Hepatocyte (in vitro differentiated cells): ENCODE data around the gene CREB1. TPM values are rescaled to one million over a fixed set of nuclear protein-coding genes. Genes with fewer than 3 reads are reported as not detected.

Experiments used
- DNase-seq: peaks from one replicate; pipeline ENCODE4 v3.0.0-alpha.2; 2016; ENCODE audit warnings: low spot score
- H2AFZ ChIP-seq: fragments of 200-600 bp; sonication (generic); 2 replicates; pipeline ENCODE4 v1.6.0; 2016; ENCODE audit warnings: antibody characterized with exemption, mild to moderate bottlenecking
- H3K27ac ChIP-seq: fragments of 200-600 bp; sonication (generic); 2 replicates; pipeline ENCODE4 v1.5.1; 2016; ENCODE audit warnings: mild to moderate bottlenecking
- H3K27me3 ChIP-seq: fragments of 200-600 bp; sonication (generic); 2 replicates; pipeline ENCODE4 v1.6.1; 2016
- H3K36me3 ChIP-seq: fragments of 200-600 bp; sonication (generic); replicated peaks from 2 replicates; pipeline ENCODE4 v1.5.1; 2016; ENCODE audit warnings: low read depth; ENCODE audit not compliant: insufficient read depth
- H3K4me1 ChIP-seq: fragments of 200-600 bp; sonication (generic); 2 replicates; pipeline ENCODE4 v1.5.1; 2016; ENCODE audit warnings: mild to moderate bottlenecking, moderate library complexity; ENCODE audit not compliant: insufficient read depth
- H3K4me2 ChIP-seq: fragments of 200-600 bp; sonication (generic); 2 replicates; pipeline ENCODE4 v1.6.0; 2016
- H3K4me3 ChIP-seq: fragments of 200-600 bp; sonication (generic); 2 replicates; pipeline ENCODE4 v1.5.1; 2016; ENCODE audit warnings: mild to moderate bottlenecking
- H3K79me2 ChIP-seq: fragments of 200-600 bp; sonication (generic); 2 replicates; pipeline ENCODE4 v1.6.0; 2017; ENCODE audit warnings: mild to moderate bottlenecking
- H3K9me2 ChIP-seq: fragments of 200-600 bp; sonication (generic); replicated peaks from 2 replicates; pipeline ENCODE4 v1.6.0; 2017; ENCODE audit warnings: mild to moderate bottlenecking; ENCODE audit not compliant: insufficient read depth
- H3K9me3 ChIP-seq: fragments of 200-600 bp; sonication (generic); 2 replicates; pipeline ENCODE4 v1.5.1; 2016; ENCODE audit warnings: low read depth, mild to moderate bottlenecking
- H4K20me1 ChIP-seq: fragments of 200-600 bp; sonication (generic); 2 replicates; pipeline ENCODE4 v1.6.0; 2016; ENCODE audit warnings: mild to moderate bottlenecking; ENCODE audit not compliant: insufficient read depth, poor library complexity, severe bottlenecking
- CTCF ChIP-seq: fragments of 200-600 bp; sonication (generic); IDR thresholded peaks from 2 replicates; pipeline ENCODE4 v1.5.1; 2016; ENCODE audit warnings: antibody characterized with exemption, mild to moderate bottlenecking; ENCODE audit not compliant: poor library complexity
- EZH2 ChIP-seq: fragments of 200-600 bp; sonication (generic); IDR thresholded peaks from 2 replicates; pipeline ENCODE4 v1.6.1; 2016; ENCODE audit warnings: antibody characterized with exemption, mild to moderate bottlenecking, borderline replicate concordance
- EZH2phosphoT487 ChIP-seq: fragments of 200-600 bp; sonication (generic); IDR thresholded peaks from one replicate; pipeline ENCODE4 v1.6.1; 2018; ENCODE audit warnings: antibody characterized with exemption, mild to moderate bottlenecking, low read depth, moderate library complexity; ENCODE audit not compliant: unreplicated experiment, severe bottlenecking
- WGBS: methylation state at CpG from one replicate; pipeline ENCODE4 v1.1.6; 2016; ENCODE audit warnings: low lambda C conversion rate; ENCODE audit errors: missing lambda C conversion rate; 5-methylcytosine and 5-hydroxymethylcytosine counted together
- polyA plus RNA-seq: library from polyadenylated mRNA; unstranded; fragments of >200 nt; fragmentation: Nextera tagmentation; extraction: Ambion mirVana; gene quantifications from 2 replicates; pipeline ENCODE4 v1.2.1, GENCODE V29; 2016
- total RNA-seq: library from RNA; depleted of rRNA; stranded (reverse); fragments of >200 nt; gene quantifications from 2 replicates; pipeline ENCODE4 v1.2.3, GENCODE V29; 2014

CREB1 gene
- total and polyA plus RNA-seq, 2 experiments from 2014 or later: 22.6 to 40.8 TPM

- no peak for TF ChIP-seq CTCF
- no peak for TF ChIP-seq EZH2phosphoT487
- TF ChIP-seq EZH2: no peak
- WGBS: 86% methylated on average over 2 of the region's 2 CpGs
- no peaks in the 10 kb centered on the region for H3K27me3 ChIP-seq
- H3K9me3 ChIP-seq: no peaks in the 10 kb centered on the region
- peaks cover 100% of the 10 kb centered on the region for H3K79me2 ChIP-seq
- no peak overlapping the region for H3K4me3 ChIP-seq
- no peaks in the 10 kb centered on the region for H3K9me2 ChIP-seq
- H3K4me1 ChIP-seq: no peaks in the 10 kb centered on the region
- H3K27ac ChIP-seq: no peak overlapping the region
- H3K4me2 ChIP-seq: no peak overlapping the region
- H3K36me3 ChIP-seq: no peaks in the 10 kb centered on the region
- H4K20me1 ChIP-seq: peaks cover 49% of the 10 kb centered on the region
- DNase-seq: no peak
- no peak overlapping the region for H2AFZ ChIP-seq
These were observed 10.7 kb downstream of the CREB1 start for GRCh38 chr2:207540431-207540830.

- Histone ChIP-seq H3K27ac (no peak overlapping the region), H3K9me3 (no peaks in the 10 kb centered on the region), H3K36me3 (no peaks in the 10 kb centered on the region), H3K4me2 (no peak overlapping the region), H3K27me3 (no peaks in the 10 kb centered on the region), H2AFZ (no peak overlapping the region), H3K4me3 (no peak overlapping the region), H3K4me1 (no peaks in the 10 kb centered on the region), H3K79me2 (peaks cover 100% of the 10 kb centered on the region), H3K9me2 (no peaks in the 10 kb centered on the region), H4K20me1 (peaks cover 43% of the 10 kb centered on the region)
- DNase-seq: no peak
- WGBS: 94% methylated on average over 2 of the region's 2 CpGs
- TF ChIP-seq CTCF (no peak), EZH2 (no peak), EZH2phosphoT487 (no peak)
These were observed 12.2 kb downstream of the CREB1 start for GRCh38 chr2:207541933-207542332.

GRCh38 chr2:207543272-207543671 lies 13.5 kb downstream of the CREB1 start:
- Histone ChIP-seq H3K36me3 (no peaks in the 10 kb centered on the region), H3K4me2 (no peak overlapping the region), H3K79me2 (peaks cover 100% of the 10 kb centered on the region), H3K4me1 (no peaks in the 10 kb centered on the region), H3K27ac (no peak overlapping the region), H2AFZ (no peak overlapping the region), H3K9me3 (no peaks in the 10 kb centered on the region), H3K9me2 (no peaks in the 10 kb centered on the region), H4K20me1 (peaks cover 36% of the 10 kb centered on the region), H3K4me3 (no peak overlapping the region), H3K27me3 (no peaks in the 10 kb centered on the region)
- WGBS: 97% methylated on average over 3 of the region's 3 CpGs
- DNase-seq: no peak
- no peak for TF ChIP-seq EZH2phosphoT487
- no peak for TF ChIP-seq CTCF
- no peak for TF ChIP-seq EZH2

GRCh38 chr2:207546822-207547221 lies 17.1 kb downstream of the CREB1 start:
- DNase-seq: no peak
- no peak for TF ChIP-seq EZH2
- TF ChIP-seq EZH2phosphoT487: no peak
- TF ChIP-seq CTCF: no peak
- no peaks in the 10 kb centered on the region for H3K9me2 ChIP-seq
- no peak overlapping the region for H2AFZ ChIP-seq
- H3K9me3 ChIP-seq: no peaks in the 10 kb centered on the region
- H3K36me3 ChIP-seq: no peaks in the 10 kb centered on the region
- H3K27ac ChIP-seq: no peak overlapping the region
- no peaks in the 10 kb centered on the region for H3K4me1 ChIP-seq
- no peak overlapping the region for H3K4me3 ChIP-seq
- H4K20me1 ChIP-seq: peaks cover 37% of the 10 kb centered on the region
- peaks cover 98% of the 10 kb centered on the region for H3K79me2 ChIP-seq
- no peak overlapping the region for H3K4me2 ChIP-seq
- H3K27me3 ChIP-seq: no peaks in the 10 kb centered on the region
